ENCODE data around the gene PGAP6. TPM values are rescaled to one million over a fixed set of nuclear protein-coding genes. Genes with fewer than 3 reads are reported as not detected.

Gene PGAP6
- total and polyA plus RNA-seq, 2 of the 13 experiments (the other 11 are each of a cell fraction or from before 2014, with no cell fraction given) = 52.7 to 136 TPM

GRCh38 chr16:405548-406506 is 24.0 kb upstream of the PGAP6 start (continued):
- TF ChIP-seq ZNF362 (CRISPR knock-in tag; IDR thresholded peaks at IDR 0.05; ENCODE audit: borderline replicate concordance) (peak; percentile 46; the same call in 1 of the 2 replicates), ZNF674 (CRISPR knock-in tag; IDR thresholded peaks at IDR 0.05; ENCODE audit: low read depth) (no peak), TBP (CRISPR knock-in tag; IDR thresholded peaks at IDR 0.05) (no peak), GFI1 (CRISPR knock-in tag; IDR thresholded peaks at IDR 0.05; ENCODE audit: borderline replicate concordance) (peak; percentile 90), SP1 (IDR thresholded peaks at IDR 0.05) (no peak), SP1 (CRISPR knock-in tag; IDR thresholded peaks at IDR 0.05) (peak; percentile 45; the same call in 1 of the 2 replicates), JUN (CRISPR knock-in tag; IDR thresholded peaks at IDR 0.05) (0 out of 2 replicates have a peak, but pooled peaks have one; percentile 30), THAP11 (CRISPR knock-in tag; IDR thresholded peaks at IDR 0.05) (peak; percentile 82), RNF219 (CRISPR knock-in tag; IDR thresholded peaks at IDR 0.05) (0 out of 2 replicates have a peak, but pooled peaks have one; percentile 32), TAF15 (IDR thresholded peaks at IDR 0.05; ENCODE audit: low read depth, low read length, poor library complexity, severe bottlenecking) (no peak), KLF9 (CRISPR knock-in tag; IDR thresholded peaks at IDR 0.05; ENCODE audit: low read depth) (no peak), THYN1 (CRISPR knock-in tag; IDR thresholded peaks at IDR 0.05; ENCODE audit: borderline replicate concordance, low read depth) (no peak), EED (CRISPR knock-in tag; IDR thresholded peaks at IDR 0.05) (0 out of 2 replicates have a peak, but pooled peaks have one; percentile 59), DMAP1 (CRISPR knock-in tag; IDR thresholded peaks at IDR 0.05) (peak; percentile 100), RXRA (CRISPR knock-in tag; IDR thresholded peaks at IDR 0.05) (peak; percentile 96), ERF (CRISPR knock-in tag; IDR thresholded peaks at IDR 0.05) (peak; percentile 80; the same call in 1 of the 2 replicates), GATAD1 (CRISPR knock-in tag; IDR thresholded peaks at IDR 0.05) (peak; percentile 45; the same call in 1 of the 2 replicates), ZNF879 (CRISPR knock-in tag; IDR thresholded peaks at IDR 0.05) (no peak), ZNF12 (CRISPR knock-in tag; IDR thresholded peaks at IDR 0.05) (peak; percentile 19; the same call in 1 of the 2 replicates), PPARG (CRISPR knock-in tag; conservative IDR thresholded peaks at IDR 0.05) (peak; percentile 75)
- TF ChIP-seq, protein P1, sequence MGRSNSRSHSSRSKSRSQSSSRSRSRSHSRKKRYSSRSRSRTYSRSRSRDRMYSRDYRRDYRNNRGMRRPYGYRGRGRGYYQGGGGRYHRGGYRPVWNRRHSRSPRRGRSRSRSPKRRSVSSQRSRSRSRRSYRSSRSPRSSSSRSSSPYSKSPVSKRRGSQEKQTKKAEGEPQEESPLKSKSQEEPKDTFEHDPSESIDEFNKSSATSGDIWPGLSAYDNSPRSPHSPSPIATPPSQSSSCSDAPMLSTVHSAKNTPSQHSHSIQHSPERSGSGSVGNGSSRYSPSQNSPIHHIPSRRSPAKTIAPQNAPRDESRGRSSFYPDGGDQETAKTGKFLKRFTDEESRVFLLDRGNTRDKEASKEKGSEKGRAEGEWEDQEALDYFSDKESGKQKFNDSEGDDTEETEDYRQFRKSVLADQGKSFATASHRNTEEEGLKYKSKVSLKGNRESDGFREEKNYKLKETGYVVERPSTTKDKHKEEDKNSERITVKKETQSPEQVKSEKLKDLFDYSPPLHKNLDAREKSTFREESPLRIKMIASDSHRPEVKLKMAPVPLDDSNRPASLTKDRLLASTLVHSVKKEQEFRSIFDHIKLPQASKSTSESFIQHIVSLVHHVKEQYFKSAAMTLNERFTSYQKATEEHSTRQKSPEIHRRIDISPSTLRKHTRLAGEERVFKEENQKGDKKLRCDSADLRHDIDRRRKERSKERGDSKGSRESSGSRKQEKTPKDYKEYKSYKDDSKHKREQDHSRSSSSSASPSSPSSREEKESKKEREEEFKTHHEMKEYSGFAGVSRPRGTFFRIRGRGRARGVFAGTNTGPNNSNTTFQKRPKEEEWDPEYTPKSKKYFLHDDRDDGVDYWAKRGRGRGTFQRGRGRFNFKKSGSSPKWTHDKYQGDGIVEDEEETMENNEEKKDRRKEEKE (IDR thresholded peaks at IDR 0.05) = no peak
- TF ChIP-seq, protein P2, sequence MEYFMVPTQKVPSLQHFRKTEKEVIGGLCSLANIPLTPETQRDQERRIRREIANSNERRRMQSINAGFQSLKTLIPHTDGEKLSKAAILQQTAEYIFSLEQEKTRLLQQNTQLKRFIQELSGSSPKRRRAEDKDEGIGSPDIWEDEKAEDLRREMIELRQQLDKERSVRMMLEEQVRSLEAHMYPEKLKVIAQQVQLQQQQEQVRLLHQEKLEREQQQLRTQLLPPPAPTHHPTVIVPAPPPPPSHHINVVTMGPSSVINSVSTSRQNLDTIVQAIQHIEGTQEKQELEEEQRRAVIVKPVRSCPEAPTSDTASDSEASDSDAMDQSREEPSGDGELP (IDR thresholded peaks at IDR 0.05; ENCODE audit: borderline replicate concordance, low read depth) = no peak
- TF ChIP-seq, protein P3, sequence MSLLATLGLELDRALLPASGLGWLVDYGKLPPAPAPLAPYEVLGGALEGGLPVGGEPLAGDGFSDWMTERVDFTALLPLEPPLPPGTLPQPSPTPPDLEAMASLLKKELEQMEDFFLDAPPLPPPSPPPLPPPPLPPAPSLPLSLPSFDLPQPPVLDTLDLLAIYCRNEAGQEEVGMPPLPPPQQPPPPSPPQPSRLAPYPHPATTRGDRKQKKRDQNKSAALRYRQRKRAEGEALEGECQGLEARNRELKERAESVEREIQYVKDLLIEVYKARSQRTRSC (CRISPR knock-in tag; IDR thresholded peaks at IDR 0.05; ENCODE audit: low read depth) = 0 out of 2 replicates have a peak, but pooled peaks have one; percentile 51
